ENCODE measurements around the gene RNF144B.

DNA sequence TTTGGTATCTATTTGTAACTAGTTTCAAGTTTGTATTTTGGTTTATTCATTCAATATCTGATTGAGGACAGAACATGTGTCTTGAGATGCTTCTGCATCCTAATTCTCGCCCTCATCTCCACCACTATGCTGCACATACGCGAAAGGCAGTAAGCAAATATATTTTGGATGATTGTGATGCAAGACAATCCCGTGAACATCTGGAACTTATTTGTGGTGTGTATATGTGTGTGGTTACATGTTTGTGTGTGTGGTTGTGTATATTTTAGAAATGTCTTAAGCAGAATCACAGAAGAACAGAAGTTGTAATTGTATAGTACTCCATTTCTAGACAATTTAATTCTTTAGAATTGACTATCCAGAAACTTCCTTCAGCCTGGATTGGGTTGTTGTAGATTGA is 35.1 kb upstream of the RNF144B start:
- TF ChIP-seq, protein P1, sequence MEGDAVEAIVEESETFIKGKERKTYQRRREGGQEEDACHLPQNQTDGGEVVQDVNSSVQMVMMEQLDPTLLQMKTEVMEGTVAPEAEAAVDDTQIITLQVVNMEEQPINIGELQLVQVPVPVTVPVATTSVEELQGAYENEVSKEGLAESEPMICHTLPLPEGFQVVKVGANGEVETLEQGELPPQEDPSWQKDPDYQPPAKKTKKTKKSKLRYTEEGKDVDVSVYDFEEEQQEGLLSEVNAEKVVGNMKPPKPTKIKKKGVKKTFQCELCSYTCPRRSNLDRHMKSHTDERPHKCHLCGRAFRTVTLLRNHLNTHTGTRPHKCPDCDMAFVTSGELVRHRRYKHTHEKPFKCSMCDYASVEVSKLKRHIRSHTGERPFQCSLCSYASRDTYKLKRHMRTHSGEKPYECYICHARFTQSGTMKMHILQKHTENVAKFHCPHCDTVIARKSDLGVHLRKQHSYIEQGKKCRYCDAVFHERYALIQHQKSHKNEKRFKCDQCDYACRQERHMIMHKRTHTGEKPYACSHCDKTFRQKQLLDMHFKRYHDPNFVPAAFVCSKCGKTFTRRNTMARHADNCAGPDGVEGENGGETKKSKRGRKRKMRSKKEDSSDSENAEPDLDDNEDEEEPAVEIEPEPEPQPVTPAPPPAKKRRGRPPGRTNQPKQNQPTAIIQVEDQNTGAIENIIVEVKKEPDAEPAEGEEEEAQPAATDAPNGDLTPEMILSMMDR (IDR thresholded peaks at IDR 0.05): no peak
- no peak for TF ChIP-seq POLR2A (IDR thresholded peaks at IDR 0.05)
